WTC11 (cell line): ENCODE results near the gene TMC3. TPM values are rescaled to one million over a fixed set of nuclear protein-coding genes. Genes with fewer than 3 reads are reported as not detected.
"Not testable (repeated sequence)": the region's sequence is repeated elsewhere in the genome, so short reads cannot be mapped to it uniquely, and the experiment has no call there.

Source experiments
- ATAC-seq: fragments of 200-7000 bp; cut with Tn5 transposase; 2 replicates; pipeline ENCODE4 v1.10.0; 2021; ENCODE audit warnings: mild to moderate bottlenecking, moderate library complexity
- CTCF ChIA-PET: fragments of 300-600 bp; sonication (Branson Sonifier 250); formaldehyde crosslinking; loops from one replicate; lab custom pipeline; 2021; ENCODE audit warnings: antibody characterized with exemption; lab: Charles Lee
- POLR2A ChIA-PET: fragments of 350-600 bp; sonication (Branson Sonifier 250); formaldehyde crosslinking; loops from one replicate; lab custom pipeline; 2021; ENCODE audit warnings: antibody characterized with exemption; lab: Charles Lee
- DNase-seq: peaks from one replicate; pipeline ENCODE4 v3.0.0; 2021; ENCODE audit warnings: low spot score
- H3K27ac Mint-ChIP-seq: 2 replicates; pipeline ENCODE4 v1.8.0; 2021; ENCODE audit warnings: mixed read lengths
- H3K27me3 Mint-ChIP-seq: 2 replicates; pipeline ENCODE4 v1.8.0; 2021; ENCODE audit warnings: low read depth, mild to moderate bottlenecking, moderate library complexity, mixed read lengths
- H3K36me3 Mint-ChIP-seq: 2 replicates; pipeline ENCODE4 v1.8.0; 2021; ENCODE audit warnings: mixed read lengths
- H3K4me1 Mint-ChIP-seq: 2 replicates; pipeline ENCODE4 v1.8.0; 2022; ENCODE audit warnings: mixed read lengths
- H3K4me3 Mint-ChIP-seq: 2 replicates; pipeline ENCODE4 v1.8.0; 2021; ENCODE audit warnings: mild to moderate bottlenecking, moderate library complexity, mixed read lengths
- H3K9me3 Mint-ChIP-seq: 2 replicates; pipeline ENCODE4 v1.8.0; 2021; ENCODE audit warnings: mixed read lengths
- AFF4 ChIP-seq: sonication (generic); formaldehyde crosslinking; IDR thresholded peaks from 2 replicates; pipeline ENCODE4 v1.8.1; 2023; ENCODE audit warnings: mild to moderate bottlenecking, missing genetic modification reagents, borderline replicate concordance
- CBFB ChIP-seq: sonication (generic); formaldehyde crosslinking; IDR thresholded peaks from 2 replicates; pipeline ENCODE4 v1.8.1; 2022; ENCODE audit warnings: mild to moderate bottlenecking, low read depth, missing genetic modification reagents
- E2F5 ChIP-seq: sonication (generic); formaldehyde crosslinking; IDR thresholded peaks from 2 replicates; pipeline ENCODE4 v1.8.1; 2022; ENCODE audit warnings: mild to moderate bottlenecking, moderate library complexity, missing genetic modification reagents
- EMX1 ChIP-seq: fragments of 250-450 bp; sonication (Bioruptor Pico); IDR thresholded peaks from 2 replicates; pipeline ENCODE4 v1.8.0; 2021; ENCODE audit warnings: mild to moderate bottlenecking
- JUN ChIP-seq: sonication (generic); formaldehyde crosslinking; IDR thresholded peaks from 2 replicates; pipeline ENCODE4 v1.8.0; 2023; ENCODE audit warnings: mild to moderate bottlenecking, missing genetic modification reagents
- MAX ChIP-seq: sonication (generic); formaldehyde crosslinking; IDR thresholded peaks from 2 replicates; pipeline ENCODE4 v1.8.0; 2022; ENCODE audit warnings: mild to moderate bottlenecking, missing genetic modification reagents
- NFYB ChIP-seq: sonication (generic); formaldehyde crosslinking; conservative IDR thresholded peaks from 2 replicates; pipeline ENCODE4 v1.8.0; 2022; ENCODE audit warnings: low read depth, missing genetic modification reagents
- SMAD4 ChIP-seq: sonication (generic); formaldehyde crosslinking; IDR thresholded peaks from 2 replicates; pipeline ENCODE4 v1.8.0; 2022; ENCODE audit warnings: mild to moderate bottlenecking, missing genetic modification reagents
- ZNF219 ChIP-seq: sonication (generic); formaldehyde crosslinking; IDR thresholded peaks from 2 replicates; pipeline ENCODE4 v1.8.0; 2023; ENCODE audit warnings: missing genetic modification reagents, mild to moderate bottlenecking, borderline replicate concordance
- total RNA-seq: library from RNA; stranded (reverse); gene quantifications from 3 replicates; pipeline ENCODE4 v1.2.3, GENCODE V29; 2021
- TF ChIP-seq, protein P1 (sequence below): fragments of 200-600 bp; IDR thresholded peaks from 2 replicates; pipeline ENCODE4 v1.8.0; 2022; ENCODE audit warnings: antibody characterized with exemption
- TF ChIP-seq, protein P2 (sequence below): fragments of 250-450 bp; sonication (Bioruptor Pico); conservative IDR thresholded peaks from 2 replicates; pipeline ENCODE4 v1.9.0; 2021; ENCODE audit warnings: mild to moderate bottlenecking

TMC3 gene
- total RNA-seq, 1 experiment from 2014 or later, result not detected

DNA sequence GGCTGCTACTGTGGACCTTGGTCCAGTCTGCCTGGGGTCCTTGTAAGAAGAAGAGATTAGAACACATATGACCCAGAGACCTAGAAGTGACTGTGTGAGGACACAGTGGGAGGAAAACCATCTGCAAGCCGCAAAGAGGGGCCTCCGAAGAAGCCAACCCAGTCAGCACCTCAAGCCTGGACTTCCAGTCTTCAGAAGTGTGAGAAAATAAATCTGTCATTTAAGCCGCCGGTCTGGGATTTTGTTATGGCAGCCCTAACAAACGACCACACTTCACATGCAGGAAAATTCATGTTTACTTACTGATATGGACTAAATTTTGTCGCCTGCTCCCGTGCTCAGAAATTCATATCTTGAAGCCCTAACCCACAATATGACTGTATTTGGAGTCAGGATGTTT is 44.4 kb upstream of the TMC3 start (continued):
- TF ChIP-seq, protein P1, sequence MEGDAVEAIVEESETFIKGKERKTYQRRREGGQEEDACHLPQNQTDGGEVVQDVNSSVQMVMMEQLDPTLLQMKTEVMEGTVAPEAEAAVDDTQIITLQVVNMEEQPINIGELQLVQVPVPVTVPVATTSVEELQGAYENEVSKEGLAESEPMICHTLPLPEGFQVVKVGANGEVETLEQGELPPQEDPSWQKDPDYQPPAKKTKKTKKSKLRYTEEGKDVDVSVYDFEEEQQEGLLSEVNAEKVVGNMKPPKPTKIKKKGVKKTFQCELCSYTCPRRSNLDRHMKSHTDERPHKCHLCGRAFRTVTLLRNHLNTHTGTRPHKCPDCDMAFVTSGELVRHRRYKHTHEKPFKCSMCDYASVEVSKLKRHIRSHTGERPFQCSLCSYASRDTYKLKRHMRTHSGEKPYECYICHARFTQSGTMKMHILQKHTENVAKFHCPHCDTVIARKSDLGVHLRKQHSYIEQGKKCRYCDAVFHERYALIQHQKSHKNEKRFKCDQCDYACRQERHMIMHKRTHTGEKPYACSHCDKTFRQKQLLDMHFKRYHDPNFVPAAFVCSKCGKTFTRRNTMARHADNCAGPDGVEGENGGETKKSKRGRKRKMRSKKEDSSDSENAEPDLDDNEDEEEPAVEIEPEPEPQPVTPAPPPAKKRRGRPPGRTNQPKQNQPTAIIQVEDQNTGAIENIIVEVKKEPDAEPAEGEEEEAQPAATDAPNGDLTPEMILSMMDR, result no peak
- no peak for TF ChIP-seq CBFB (CRISPR knock-in tag)
- TF ChIP-seq, protein P2, sequence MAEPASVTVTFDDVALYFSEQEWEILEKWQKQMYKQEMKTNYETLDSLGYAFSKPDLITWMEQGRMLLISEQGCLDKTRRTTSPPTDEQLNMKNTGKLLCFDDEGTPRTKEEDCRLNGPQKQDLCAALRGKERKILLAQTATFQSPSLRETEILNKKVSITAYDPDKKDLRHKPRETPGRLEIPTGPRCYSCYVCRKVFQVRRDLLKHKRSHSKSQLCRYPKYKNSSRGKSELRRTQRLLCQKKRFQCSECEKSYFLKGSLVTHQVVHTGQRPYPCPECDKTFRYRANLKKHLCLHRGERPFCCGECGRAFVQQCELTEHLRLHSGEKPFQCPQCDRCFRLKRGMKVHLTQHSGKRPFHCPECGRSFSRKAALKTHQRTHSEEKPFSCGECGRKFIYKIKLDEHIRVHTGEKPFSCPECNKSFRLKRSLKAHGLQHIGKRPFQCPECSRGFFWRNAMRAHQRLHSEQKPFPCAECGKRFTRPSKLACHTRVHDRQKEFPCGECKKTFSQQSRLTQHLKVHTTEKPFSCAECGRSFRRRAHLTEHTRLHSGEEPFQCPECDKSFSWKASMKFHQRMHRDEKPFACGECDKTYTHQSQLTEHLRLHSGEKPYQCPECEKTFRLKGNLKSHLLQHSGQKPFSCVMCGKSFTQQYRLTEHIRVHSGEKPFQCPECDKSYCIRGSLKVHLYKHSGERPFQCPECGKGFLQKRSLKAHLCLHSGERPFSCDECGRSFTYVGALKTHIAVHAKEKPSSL (CRISPR knock-in tag), result no peak
- TF ChIP-seq ZNF219 (CRISPR knock-in tag), result no peak
- TF ChIP-seq, all 79 proteins: peak for 0

DNA sequence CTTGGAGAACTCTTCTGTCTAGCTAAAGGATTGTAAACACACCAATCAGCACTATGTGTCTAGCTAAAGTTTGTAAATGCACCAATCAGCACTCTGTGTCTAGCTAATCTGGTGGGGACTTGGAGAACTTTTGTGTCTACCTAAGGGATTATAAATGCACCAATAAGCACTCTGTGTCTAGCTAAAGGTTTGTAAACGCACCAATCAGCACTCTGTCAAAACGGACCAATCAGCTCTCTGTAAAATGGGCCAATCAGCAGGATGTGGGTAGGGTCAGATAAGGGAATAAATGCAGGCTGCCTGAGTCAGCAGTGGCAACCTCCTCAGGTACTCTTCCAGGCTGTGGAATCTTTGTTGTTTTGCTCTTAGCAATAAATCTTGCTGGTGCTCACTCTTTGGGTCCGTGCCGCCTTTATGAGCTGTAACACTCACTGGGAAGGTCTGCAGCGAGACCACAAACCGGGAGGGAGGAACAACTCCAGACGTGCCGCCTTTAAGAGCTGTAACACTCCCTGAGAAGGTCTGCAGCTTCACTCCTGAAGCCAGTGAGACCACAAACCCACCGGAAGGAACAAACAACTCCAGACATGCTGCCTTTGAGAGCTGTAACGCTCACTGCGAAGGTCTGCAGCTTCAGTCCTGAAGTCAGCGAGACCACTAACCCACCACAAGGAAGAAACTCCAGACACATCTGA is 40.4 kb upstream of the TMC3 start:
- H3K27ac Mint-ChIP-seq, H3K9me3 Mint-ChIP-seq, DNase-seq, POLR2A ChIA-PET, H3K4me3 Mint-ChIP-seq, ATAC-seq, H3K27me3 Mint-ChIP-seq, H3K36me3 Mint-ChIP-seq: not testable (repeated sequence)
- H3K4me1 Mint-ChIP-seq, result peaks cover 22% of the 10 kb centered on the region
- 0 out of 2 replicates have a peak, but pooled peaks have one; percentile 28 for TF ChIP-seq NFYB (CRISPR knock-in tag)
- CTCF ChIA-PET, result interaction anchor here (0.9 to 1.4 kb wide), 2 partner anchors 13 to 120 kb away, joined by 3 read pairs; no protein-coding TSS in a partner anchor

DNA sequence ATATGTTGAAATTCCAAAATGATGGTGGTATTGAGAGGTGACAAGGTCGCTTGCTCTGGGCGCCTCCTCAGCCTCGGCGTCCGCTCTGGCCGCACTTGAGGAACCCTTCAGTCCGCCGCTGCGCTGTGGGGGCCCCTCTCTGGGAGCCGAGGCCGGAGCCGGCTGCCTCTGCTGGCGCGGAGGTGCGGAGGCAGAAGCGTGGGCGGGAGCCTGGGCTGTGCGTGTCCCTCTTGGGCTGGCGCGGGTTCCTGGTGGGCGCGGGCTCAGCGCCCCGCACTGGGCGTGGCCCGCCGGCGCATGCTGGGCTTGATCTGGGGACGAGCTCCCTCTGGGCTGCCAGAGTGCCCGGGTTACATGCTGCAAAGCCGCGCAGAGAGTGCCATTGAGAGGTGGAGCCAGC is 39.8 kb upstream of the TMC3 start:
- POLR2A ChIA-PET, result no interaction called here
- no peak overlapping the region for H3K4me3 Mint-ChIP-seq
- DNase-seq, result no peak
- no peak overlapping the region for H3K27ac Mint-ChIP-seq
- CTCF ChIA-PET, result interaction anchor here (0.9 to 1.4 kb wide), 2 partner anchors 13 to 120 kb away, joined by 3 read pairs; no protein-coding TSS in a partner anchor
- TF ChIP-seq MAX (CRISPR knock-in tag), result no peak
- no peak for TF ChIP-seq JUN (CRISPR knock-in tag)
- no peak for TF ChIP-seq EMX1
- TF ChIP-seq SMAD4 (CRISPR knock-in tag), result no peak
- TF ChIP-seq ZNF219 (CRISPR knock-in tag), result no peak
- no peak for TF ChIP-seq E2F5 (CRISPR knock-in tag)
- TF ChIP-seq AFF4 (CRISPR knock-in tag), result no peak
- H3K36me3 Mint-ChIP-seq, result no peaks in the 10 kb centered on the region
- H3K4me1 Mint-ChIP-seq, result peaks cover 16% of the 10 kb centered on the region
- ATAC-seq, result no peak
- H3K9me3 Mint-ChIP-seq, result peaks cover 6% of the 10 kb centered on the region
- no peaks in the 10 kb centered on the region; the same call in 1 of the 2 replicates for H3K27me3 Mint-ChIP-seq
